K562 (cell line): Measurements from ENCODE around the gene INSM1. TPM values are rescaled to one million over a fixed set of nuclear protein-coding genes. Genes with fewer than 3 reads are reported as not detected.

Experiments used
- ATAC-seq: fragments of 200-7000 bp; cut with Tn5 transposase; 3 replicates; pipeline ENCODE4 v1.9.1; 2020; ENCODE audit warnings: moderate library complexity
- BruUV-seq: library from RNA; stranded (reverse); fragments of 400-500 nt; replicated peaks from 2 replicates; lab custom pipeline; 2021; lab: Mats Ljungman, UMichigan
- CTCF ChIA-PET: fragments of 300-600 bp; formaldehyde crosslinking; extraction: SDS; loops from one replicate; lab custom pipeline; 2021; ENCODE audit warnings: low intra/inter-chr PET ratio; lab: Yijun Ruan, JAX
- POLR2A ChIA-PET: fragments of 300-600, 350-650 bp; sonication (Branson Sonifier 250); formaldehyde crosslinking; extraction: SDS; loops from one replicate; lab custom pipeline; 2021; ENCODE audit warnings: antibody characterized with exemption, inconsistent platforms; lab: Yijun Ruan, JAX
- DNase-seq, 4 experiments: peaks; one replicate each; pipeline versions ENCODE4 v3.0.0 to v3.0.0-alpha.2; 2011 to 2018; ENCODE audit warnings: low spot score in 3 of 4, mixed read lengths in 3 of 4; ENCODE audit errors: extremely low read depth in 1 of 4
- FAIRE-seq: peaks from 2 replicates; lab custom pipeline; 2011; peaks lifted over from hg19 to GRCh38; lab: Jason Lieb, UNC
- H2AFZ ChIP-seq: 2 replicates; pipeline ENCODE4 v1.6.0; 2011; ENCODE audit warnings: low read depth, low read length, control low read depth, inconsistent platforms
- H3K27ac ChIP-seq: fragments of 200-600 bp; 3 replicates; pipeline ENCODE4 v1.8.0; 2011; ENCODE audit warnings: low read depth, mild to moderate bottlenecking, control low read depth, inconsistent platforms, low read length, moderate library complexity, mixed read lengths; ENCODE audit errors: extremely low read depth
- H3K27me3 ChIP-seq, 2 experiments: fragments of 300-600 bp in 1 of 2; 2 replicates in 1 of 2; 3 replicates in 1 of 2; pipeline versions ENCODE4 v1.6.0 to v1.8.0; 2011; ENCODE audit warnings: inconsistent platforms in 2 of 2, low read length in 2 of 2, mild to moderate bottlenecking in 1 of 2, mixed read lengths in 1 of 2, moderate library complexity in 1 of 2; ENCODE audit not compliant: control insufficient read depth in 2 of 2, insufficient read depth in 2 of 2
- H3K36me3 ChIP-seq: fragments of 300-600 bp; 3 replicates; pipeline ENCODE4 v1.8.0; 2011; ENCODE audit warnings: mild to moderate bottlenecking, low read length, inconsistent platforms; ENCODE audit not compliant: control insufficient read depth, insufficient read depth
- H3K4me1 ChIP-seq, 2 experiments: fragments of 200-600 bp in 1 of 2; replicated peaks in 1 of 2; 2 replicates in 1 of 2; 3 replicates in 1 of 2; pipeline versions ENCODE4 v1.5.1 to v1.8.0; 2011; ENCODE audit warnings: inconsistent platforms in 2 of 2, low read length in 2 of 2, mild to moderate bottlenecking in 1 of 2, mixed read lengths in 1 of 2, moderate library complexity in 1 of 2; ENCODE audit not compliant: control insufficient read depth in 2 of 2, insufficient read depth in 2 of 2
- H3K4me2 ChIP-seq: 2 replicates; pipeline ENCODE4 v1.6.1; 2011; ENCODE audit warnings: low read length, control low read depth, inconsistent platforms, mixed read lengths; ENCODE audit not compliant: insufficient read depth
- H3K4me3 ChIP-seq: fragments of 200-600 bp; sonication (generic), shearing (Covaris generic); 2 replicates; pipeline ENCODE4 v1.5.1; 2016; ENCODE audit warnings: control low read depth, inconsistent platforms
- H3K79me2 ChIP-seq: fragments of 200-600 bp; 3 replicates; pipeline ENCODE4 v1.8.0; 2011; ENCODE audit warnings: low read length, inconsistent platforms; ENCODE audit not compliant: control insufficient read depth, insufficient read depth
- H3K9ac ChIP-seq, 2 experiments: 2 replicates each; pipeline versions ENCODE4 v1.6.0 to v1.6.1; 2011; ENCODE audit warnings: low read depth in 2 of 2, low read length in 2 of 2, control low read depth in 1 of 2, inconsistent platforms in 1 of 2, mild to moderate bottlenecking in 1 of 2, mixed read lengths in 1 of 2; ENCODE audit not compliant: insufficient read depth in 1 of 2
- H3K9me1 ChIP-seq: one replicate; pipeline ENCODE4 v1.6.0; 2011; ENCODE audit warnings: inconsistent platforms, mild to moderate bottlenecking, low read length, moderate library complexity; ENCODE audit not compliant: control insufficient read depth, insufficient read depth
- H3K9me3 ChIP-seq: replicated peaks from 2 replicates; pipeline ENCODE4 v1.5.1; 2011; ENCODE audit warnings: low read depth, low read length, inconsistent platforms; ENCODE audit not compliant: control insufficient read depth, insufficient read depth
- H4K20me1 ChIP-seq: replicated peaks from 2 replicates; pipeline ENCODE4 v1.6.1; 2011; ENCODE audit warnings: low read length, inconsistent platforms, mixed read lengths; ENCODE audit not compliant: control insufficient read depth, insufficient read depth
- GABPB2 ChIP-seq: fragments of 250-450 bp; sonication (Bioruptor Pico); conservative IDR thresholded peaks from 2 replicates; pipeline ENCODE4 v1.5.1; 2021; ENCODE audit warnings: mild to moderate bottlenecking
- NELFE ChIP-seq: IDR thresholded peaks from 2 replicates; pipeline ENCODE4 v1.6.1; 2011; ENCODE audit warnings: mild to moderate bottlenecking; ENCODE audit not compliant: insufficient read depth, insufficient read length
- TBP ChIP-seq: optimal IDR thresholded peaks from 2 replicates; pipeline ENCODE3; 2011; ENCODE audit warnings: low read depth, low read length, improper control_type of control experiment
- ZNF436 ChIP-seq: fragments of 250-450, 450-650 bp; sonication (Bioruptor Pico); formaldehyde crosslinking; IDR thresholded peaks from 2 replicates; pipeline ENCODE4 v1.7.0; 2020; ENCODE audit warnings: mild to moderate bottlenecking
- WGBS: fragments of 100-300 bp; shearing (Covaris generic); methylation state at CpG from one replicate; pipeline ENCODE4 v1.1.6; 2016; ENCODE audit warnings: low coverage, mixed read lengths; ENCODE audit not compliant: insufficient coverage; ENCODE audit errors: missing lambda C conversion rate; 5-methylcytosine and 5-hydroxymethylcytosine counted together
- in situ Hi-C: fragments of 300-500 bp; cut with MboI; formaldehyde crosslinking; loops from 4 replicates; pipeline ENCODE4 v1.15.0; 2018; ENCODE audit warnings: inconsistent platforms, mixed read lengths
- intact Hi-C: fragments of 100-400 bp; cut with micrococcal nuclease; formaldehyde crosslinking; loops from 2 replicates; pipeline ENCODE4 v1.14.2; 2022
- polyA plus RNA-seq, 8 experiments: library from polyadenylated mRNA; depleted of rRNA in 4 of 8; stranded (reverse) in 5 of 8; unstranded in 3 of 8; fragments of >200 nt; fragmentation: Nextera tagmentation in 2 of 8; fragmentation: Illumina TruSeq in 1 of 8; extraction: Ambion mirVana in 2 of 8; extraction: Trizol in 1 of 8; gene quantifications; 2 replicates each; pipeline versions ENCODE4 v1.2.1 to v1.2.3, GENCODE V29; 2011 to 2014; ENCODE audit warnings: inconsistent platforms in 1 of 8, missing spikeins in 1 of 8
- total RNA-seq, 7 experiments: library from RNA; depleted of rRNA in 6 of 7; stranded (reverse); fragments of >200 nt in 6 of 7; fragmentation: Illumina TruSeq in 2 of 7; extraction: Trizol in 2 of 7; gene quantifications; 2 replicates each; pipeline versions ENCODE4 v1.2.1 to v1.2.3, GENCODE V29; 2011 to 2021; ENCODE audit warnings: low replicate concordance in 1 of 7
- TF ChIP-seq, protein P1 (sequence below): fragments of 450-650 bp; conservative IDR thresholded peaks from 2 replicates; pipeline ENCODE4 v1.6.1; 2016; ENCODE audit warnings: missing genetic modification characterization, low read depth, mild to moderate bottlenecking, missing compliant biosample characterization, moderate library complexity
- TF ChIP-seq, protein P2 (sequence below): fragments of 200-400 bp; formaldehyde crosslinking; IDR thresholded peaks from 2 replicates; pipeline ENCODE4 v1.6.1; 2017; ENCODE audit warnings: mild to moderate bottlenecking, low read depth, low read length, moderate library complexity

The INSM1 gene
- total and polyA plus RNA-seq, 9 of the 15 experiments (the other 6 are each of a cell fraction or from before 2014, with no cell fraction given), result not detected

DNA sequence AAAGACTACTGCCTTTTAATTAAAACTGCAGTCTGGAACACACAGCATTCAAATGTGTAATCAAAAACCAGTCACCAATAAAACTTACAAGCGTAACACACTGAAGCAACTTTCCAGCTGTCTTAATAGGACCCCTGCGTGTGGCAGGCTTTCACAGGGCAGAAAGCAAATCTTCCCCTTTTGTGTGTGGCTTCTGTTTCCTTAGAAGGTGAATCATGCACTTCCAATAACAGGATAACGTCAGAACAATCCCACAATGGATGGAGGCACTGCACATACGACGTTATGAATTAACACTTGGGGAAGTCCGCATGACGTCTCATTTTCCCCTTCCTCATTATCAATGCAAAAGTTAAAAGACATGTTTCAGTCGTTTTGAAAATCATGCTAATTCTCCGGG lies 44.8 kb downstream of the INSM1 start:
- no peak for FAIRE-seq
- Histone ChIP-seq H3K36me3 (no peaks in the 10 kb centered on the region), H3K9me1 (no peaks in the 10 kb centered on the region), H3K27ac (no peak overlapping the region), H4K20me1 (no peaks in the 10 kb centered on the region), H2AFZ (no peak overlapping the region), H3K4me3 (no peak overlapping the region), H3K9me3 (no peaks in the 10 kb centered on the region), H3K4me1 (no peaks in the 10 kb centered on the region), H3K27me3 (peaks cover 0 to 9% of the 10 kb centered on the region in 2 experiments; a peak in 3 of 5 replicates), H3K79me2 (no peaks in the 10 kb centered on the region), H3K4me2 (no peak overlapping the region), H3K9ac (no peak overlapping the region)
- intact Hi-C loops (no loop called here), in situ Hi-C loops (no loop called here)
- ChIA-PET POLR2A (no interaction called here), CTCF (no interaction called here)
- ATAC-seq, result no peak
- BruUV-seq, result no TSS peak
- DNase-seq, result no peak
- TF ChIP-seq ZNF436 (CRISPR knock-in tag), result no peak
- no peak for TF ChIP-seq NELFE
- TF ChIP-seq, protein P1, sequence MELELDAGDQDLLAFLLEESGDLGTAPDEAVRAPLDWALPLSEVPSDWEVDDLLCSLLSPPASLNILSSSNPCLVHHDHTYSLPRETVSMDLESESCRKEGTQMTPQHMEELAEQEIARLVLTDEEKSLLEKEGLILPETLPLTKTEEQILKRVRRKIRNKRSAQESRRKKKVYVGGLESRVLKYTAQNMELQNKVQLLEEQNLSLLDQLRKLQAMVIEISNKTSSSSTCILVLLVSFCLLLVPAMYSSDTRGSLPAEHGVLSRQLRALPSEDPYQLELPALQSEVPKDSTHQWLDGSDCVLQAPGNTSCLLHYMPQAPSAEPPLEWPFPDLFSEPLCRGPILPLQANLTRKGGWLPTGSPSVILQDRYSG (tag), result no peak
- TF ChIP-seq, protein P2, sequence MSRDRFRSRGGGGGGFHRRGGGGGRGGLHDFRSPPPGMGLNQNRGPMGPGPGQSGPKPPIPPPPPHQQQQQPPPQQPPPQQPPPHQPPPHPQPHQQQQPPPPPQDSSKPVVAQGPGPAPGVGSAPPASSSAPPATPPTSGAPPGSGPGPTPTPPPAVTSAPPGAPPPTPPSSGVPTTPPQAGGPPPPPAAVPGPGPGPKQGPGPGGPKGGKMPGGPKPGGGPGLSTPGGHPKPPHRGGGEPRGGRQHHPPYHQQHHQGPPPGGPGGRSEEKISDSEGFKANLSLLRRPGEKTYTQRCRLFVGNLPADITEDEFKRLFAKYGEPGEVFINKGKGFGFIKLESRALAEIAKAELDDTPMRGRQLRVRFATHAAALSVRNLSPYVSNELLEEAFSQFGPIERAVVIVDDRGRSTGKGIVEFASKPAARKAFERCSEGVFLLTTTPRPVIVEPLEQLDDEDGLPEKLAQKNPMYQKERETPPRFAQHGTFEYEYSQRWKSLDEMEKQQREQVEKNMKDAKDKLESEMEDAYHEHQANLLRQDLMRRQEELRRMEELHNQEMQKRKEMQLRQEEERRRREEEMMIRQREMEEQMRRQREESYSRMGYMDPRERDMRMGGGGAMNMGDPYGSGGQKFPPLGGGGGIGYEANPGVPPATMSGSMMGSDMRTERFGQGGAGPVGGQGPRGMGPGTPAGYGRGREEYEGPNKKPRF, result no peak
- no peak for TF ChIP-seq GABPB2 (CRISPR knock-in tag)
- TF ChIP-seq TBP, result no peak
- WGBS, result 24% methylated on average over 9 of the region's 9 CpGs
